Activated B cell treated with CpG ODN at 0.5 μM for 24 hours (primary cell): ENCODE results near the gene CDC42BPB. TPM values are rescaled to one million over a fixed set of nuclear protein-coding genes. Genes with fewer than 3 reads are reported as not detected.

Source experiments
- ATAC-seq: fragments of 200-7000 bp; cut with Tn5 transposase; one replicate; pipeline ENCODE4 v1.10.0; 2021; ENCODE audit warnings: low read depth, mild to moderate bottlenecking, moderate library complexity
- CTCF ChIA-PET: fragments of 350-600 bp; sonication (Branson Sonifier 250); formaldehyde crosslinking; loops from one replicate; lab custom pipeline; 2021; ENCODE audit warnings: antibody characterized with exemption; lab: Charles Lee
- POLR2A ChIA-PET: fragments of 350-600 bp; sonication (Branson Sonifier 250); formaldehyde crosslinking; loops from one replicate; lab custom pipeline; 2021; ENCODE audit warnings: antibody characterized with exemption; lab: Charles Lee
- DNase-seq: peaks from one replicate; pipeline ENCODE4 v3.0.0; 2022
- H3K27ac Mint-ChIP-seq: one replicate; pipeline ENCODE4 v1.8.0; 2020; ENCODE audit warnings: mixed read lengths
- H3K27me3 Mint-ChIP-seq: one replicate; pipeline ENCODE4 v1.8.0; 2021; ENCODE audit warnings: mixed read lengths
- H3K36me3 Mint-ChIP-seq: one replicate; pipeline ENCODE4 v1.8.0; 2021; ENCODE audit warnings: low read depth, mixed read lengths
- H3K4me1 Mint-ChIP-seq: one replicate; pipeline ENCODE4 v1.8.0; 2021; ENCODE audit warnings: mixed read lengths
- H3K4me3 Mint-ChIP-seq: one replicate; pipeline ENCODE4 v1.8.0; 2020; ENCODE audit warnings: mild to moderate bottlenecking, mixed read lengths
- H3K9me3 Mint-ChIP-seq: one replicate; pipeline ENCODE4 v1.8.0; 2020; ENCODE audit warnings: mixed read lengths
- intact Hi-C: fragments of 100-400 bp; cut with micrococcal nuclease; formaldehyde crosslinking; loops from one replicate; pipeline ENCODE4 v1.15.1; 2024
- total RNA-seq: library from RNA; stranded (reverse); gene quantifications from 2 replicates; pipeline ENCODE4 v1.2.3, GENCODE V29; 2022
- TF ChIP-seq, protein P1 (sequence below): fragments of 200-600 bp; IDR thresholded peaks from one replicate; pipeline ENCODE4 v1.8.0; 2022; ENCODE audit warnings: antibody characterized with exemption, mild to moderate bottlenecking

CDC42BPB gene
- total RNA-seq, 1 donor from 2014 or later = 38.5 TPM

DNA sequence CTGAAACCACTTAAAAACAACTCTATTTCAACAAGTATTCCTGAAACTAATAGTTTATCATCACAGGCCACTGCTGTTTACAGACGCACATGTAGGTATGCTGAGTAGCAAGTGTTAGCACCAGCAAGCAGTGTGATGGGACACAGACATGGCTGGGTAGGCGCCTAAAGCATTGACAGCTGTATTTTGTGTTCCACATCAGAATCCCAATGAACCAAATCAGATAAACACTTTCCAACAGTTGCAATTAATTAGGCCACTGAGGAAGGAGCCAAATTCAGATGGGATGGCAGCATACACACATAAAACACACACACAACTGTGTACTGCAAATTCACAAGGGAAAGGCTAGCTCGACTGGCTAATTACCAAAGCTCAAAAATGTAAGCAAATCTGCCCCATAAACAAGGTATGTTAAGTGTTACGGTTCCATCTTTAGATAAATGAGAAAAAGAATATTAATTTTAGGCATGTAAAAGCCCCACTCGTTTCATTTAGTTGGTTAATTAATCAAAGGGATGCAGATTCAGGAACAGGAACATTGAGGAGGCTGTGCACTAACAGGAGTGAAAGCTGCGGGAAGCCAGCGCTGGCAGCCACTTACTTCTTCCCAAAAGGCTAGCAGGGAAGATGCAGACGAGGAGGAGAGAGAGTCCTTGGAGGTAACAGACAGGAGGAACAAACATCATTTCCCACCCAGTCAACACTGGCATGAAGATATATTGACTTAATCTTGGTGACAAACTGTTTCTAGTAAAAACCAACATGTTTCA is 101.5 kb downstream of the CDC42BPB start:
- DNase-seq (no peak), ATAC-seq (no peak)
- Mint-ChIP-seq H3K4me1 (no peaks in the 10 kb centered on the region), H3K27ac (no peak overlapping the region), H3K36me3 (peaks cover 76% of the 10 kb centered on the region), H3K9me3 (no peaks in the 10 kb centered on the region), H3K27me3 (no peaks in the 10 kb centered on the region), H3K4me3 (no peak overlapping the region)
- intact Hi-C loops = no loop called here
- POLR2A ChIA-PET = no interaction called here
- TF ChIP-seq, protein P1, sequence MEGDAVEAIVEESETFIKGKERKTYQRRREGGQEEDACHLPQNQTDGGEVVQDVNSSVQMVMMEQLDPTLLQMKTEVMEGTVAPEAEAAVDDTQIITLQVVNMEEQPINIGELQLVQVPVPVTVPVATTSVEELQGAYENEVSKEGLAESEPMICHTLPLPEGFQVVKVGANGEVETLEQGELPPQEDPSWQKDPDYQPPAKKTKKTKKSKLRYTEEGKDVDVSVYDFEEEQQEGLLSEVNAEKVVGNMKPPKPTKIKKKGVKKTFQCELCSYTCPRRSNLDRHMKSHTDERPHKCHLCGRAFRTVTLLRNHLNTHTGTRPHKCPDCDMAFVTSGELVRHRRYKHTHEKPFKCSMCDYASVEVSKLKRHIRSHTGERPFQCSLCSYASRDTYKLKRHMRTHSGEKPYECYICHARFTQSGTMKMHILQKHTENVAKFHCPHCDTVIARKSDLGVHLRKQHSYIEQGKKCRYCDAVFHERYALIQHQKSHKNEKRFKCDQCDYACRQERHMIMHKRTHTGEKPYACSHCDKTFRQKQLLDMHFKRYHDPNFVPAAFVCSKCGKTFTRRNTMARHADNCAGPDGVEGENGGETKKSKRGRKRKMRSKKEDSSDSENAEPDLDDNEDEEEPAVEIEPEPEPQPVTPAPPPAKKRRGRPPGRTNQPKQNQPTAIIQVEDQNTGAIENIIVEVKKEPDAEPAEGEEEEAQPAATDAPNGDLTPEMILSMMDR = no peak
- CTCF ChIA-PET = no interaction called here

DNA sequence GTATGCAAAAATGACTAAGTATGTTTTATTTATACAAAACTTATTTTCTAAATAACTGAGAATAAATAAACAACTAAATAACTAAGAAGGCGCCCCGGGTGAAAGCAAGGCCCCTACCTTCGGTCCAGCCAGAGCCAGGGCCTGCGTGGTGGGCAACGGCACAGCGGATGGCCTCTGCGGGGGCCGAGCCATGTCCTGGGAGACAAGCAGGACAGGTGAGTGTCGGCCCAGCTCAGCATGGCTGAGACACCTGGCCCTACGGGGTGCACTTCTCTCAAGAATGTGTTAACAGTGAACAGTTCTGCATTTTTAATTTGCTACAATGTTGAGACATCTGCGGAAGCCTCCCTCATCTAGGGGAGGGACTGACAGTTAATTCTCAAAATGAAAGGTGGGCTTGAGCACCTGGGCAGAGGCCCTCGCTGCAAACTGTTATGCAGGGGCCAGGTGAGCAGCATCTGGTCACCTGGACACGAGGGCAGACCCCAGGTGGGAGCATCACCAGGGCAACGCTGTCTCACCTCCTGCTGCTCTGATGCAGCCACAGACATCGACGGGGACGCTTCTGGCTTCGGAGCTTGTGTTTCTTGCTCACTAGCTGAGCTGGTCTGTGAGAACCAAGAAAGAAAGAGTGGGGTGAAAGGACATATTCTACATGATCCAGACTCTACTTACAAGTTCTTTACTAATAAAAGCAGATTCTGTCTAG is 103.1 kb downstream of the CDC42BPB start:
- H3K4me1 Mint-ChIP-seq = peaks cover 9% of the 10 kb centered on the region
- ChIA-PET POLR2A (no interaction called here), CTCF (no interaction called here)
- no peak overlapping the region for H3K4me3 Mint-ChIP-seq
- ATAC-seq = no peak
- no peaks in the 10 kb centered on the region for H3K9me3 Mint-ChIP-seq
- H3K27ac Mint-ChIP-seq = no peak overlapping the region
- DNase-seq = no peak
- peaks cover 75% of the 10 kb centered on the region for H3K36me3 Mint-ChIP-seq
- intact Hi-C loops = no loop called here
- H3K27me3 Mint-ChIP-seq = no peaks in the 10 kb centered on the region
- TF ChIP-seq, protein P1 = no peak

- TF ChIP-seq, protein P1 = no peak
- no peak for ATAC-seq
- ChIA-PET POLR2A (no interaction called here), CTCF (no interaction called here)
- no peaks in the 10 kb centered on the region for H3K27me3 Mint-ChIP-seq
- H3K4me1 Mint-ChIP-seq = peaks cover 15% of the 10 kb centered on the region
- peaks cover 68% of the 10 kb centered on the region for H3K36me3 Mint-ChIP-seq
- no peak for DNase-seq
- H3K9me3 Mint-ChIP-seq = no peaks in the 10 kb centered on the region
- H3K27ac Mint-ChIP-seq = no peak overlapping the region
- H3K4me3 Mint-ChIP-seq = no peak overlapping the region
- intact Hi-C loops = no loop called here
These were observed 104.2 kb downstream of the CDC42BPB start for GRCh38 chr14:102953100-102953499.

- ChIA-PET POLR2A (no interaction called here), CTCF (no interaction called here)
- Mint-ChIP-seq H3K4me3 (no peak overlapping the region), H3K36me3 (peaks cover 64% of the 10 kb centered on the region), H3K27me3 (no peaks in the 10 kb centered on the region), H3K27ac (no peak overlapping the region), H3K9me3 (no peaks in the 10 kb centered on the region), H3K4me1 (peaks cover 19% of the 10 kb centered on the region)
- intact Hi-C loops = no loop called here
- TF ChIP-seq, protein P1 = no peak
- DNase-seq (no peak), ATAC-seq (no peak)
These were observed 105.1 kb downstream of the CDC42BPB start for GRCh38 chr14:102952276-102952675.

DNA sequence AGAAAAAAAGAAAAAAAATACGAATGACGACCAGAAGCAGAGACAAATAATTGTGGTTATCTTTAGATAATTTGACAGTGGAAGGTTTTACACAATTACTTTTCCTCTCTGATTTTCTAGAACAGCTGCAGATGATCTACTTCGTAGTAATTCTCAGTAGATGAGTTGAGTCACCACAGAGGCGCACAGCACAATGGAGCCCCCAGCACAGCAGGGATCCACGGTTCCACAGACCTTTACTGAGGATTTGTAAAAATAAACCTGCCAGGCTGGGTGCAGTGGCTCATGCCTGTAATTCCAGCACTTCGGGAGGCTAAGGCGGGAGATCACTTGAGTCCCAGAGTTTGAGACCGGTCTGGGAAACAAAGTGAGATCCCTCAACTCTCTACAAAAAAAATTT is 105.5 kb downstream of the CDC42BPB start:
- no peaks in the 10 kb centered on the region for H3K9me3 Mint-ChIP-seq
- ATAC-seq = no peak
- ChIA-PET POLR2A (no interaction called here), CTCF (no interaction called here)
- no peak overlapping the region for H3K27ac Mint-ChIP-seq
- peaks cover 24% of the 10 kb centered on the region for H3K4me1 Mint-ChIP-seq
- H3K27me3 Mint-ChIP-seq = no peaks in the 10 kb centered on the region
- TF ChIP-seq, protein P1 = no peak
- H3K4me3 Mint-ChIP-seq = no peak overlapping the region
- intact Hi-C loops = no loop called here
- no peak for DNase-seq
- H3K36me3 Mint-ChIP-seq = peaks cover 65% of the 10 kb centered on the region
